ENCODE measurements around the gene PNMT. TPM values are rescaled to one million over a fixed set of nuclear protein-coding genes. Genes with fewer than 3 reads are reported as not detected.
A peak's percentile ranks its signal among the peaks of the same experiment; 100 is the strongest.
"Not testable (repeated sequence)": the region's sequence is repeated elsewhere in the genome, so short reads cannot be mapped to it uniquely, and the experiment has no call there.

The PNMT gene
- total RNA-seq, 2 donors from 2014 or later = 0.64 TPM; not detected in 1

GRCh38 chr17:39702901-39703893, 34.9 kb downstream of the PNMT start:
- DNase-seq (ENCODE audit: low spot score in 2 of 2) = no peak
- H3K9me3 Mint-ChIP-seq = no peaks in the 10 kb centered on the region
- H3K27ac Mint-ChIP-seq = peak overlapping the region in 1 of 2 donors; percentile 16
- peak in 1 of 2 donors; percentile 43 for ATAC-seq
- no peaks in the 10 kb centered on the region for H3K36me3 Mint-ChIP-seq

GRCh38 chr17:39703913-39704312, 35.7 kb downstream of the PNMT start:
- ATAC-seq (no peak), DNase-seq (ENCODE audit: low spot score in 2 of 2) (no peak)
- Mint-ChIP-seq H3K9me3 (no peaks in the 10 kb centered on the region), H3K27ac (peak overlapping the region in 1 of 2 donors; percentile 16), H3K36me3 (no peaks in the 10 kb centered on the region)

- Mint-ChIP-seq H3K9me3 (no peaks in the 10 kb centered on the region), H3K27ac (no peak overlapping the region), H3K36me3 (no peaks in the 10 kb centered on the region)
- DNase-seq (ENCODE audit: low spot score in 2 of 2) = no peak
- ATAC-seq = no peak
These were observed 36.7 kb downstream of the PNMT start for GRCh38 chr17:39704821-39705551.

GRCh38 chr17:39705786-39706348, 37.6 kb downstream of the PNMT start:
- Mint-ChIP-seq H3K9me3 (no peaks in the 10 kb centered on the region), H3K27ac (no peak overlapping the region), H3K36me3 (no peaks in the 10 kb centered on the region)
- no peak for DNase-seq (ENCODE audit: low spot score in 2 of 2)
- ATAC-seq = no peak

GRCh38 chr17:39706383-39706782, 38.1 kb downstream of the PNMT start:
- ATAC-seq (no peak), DNase-seq (ENCODE audit: low spot score in 2 of 2) (no peak)
- no peaks in the 10 kb centered on the region for H3K9me3 Mint-ChIP-seq
- H3K27ac Mint-ChIP-seq = no peak overlapping the region
- H3K36me3 Mint-ChIP-seq = no peaks in the 10 kb centered on the region

GRCh38 chr17:39706921-39707337, 38.7 kb downstream of the PNMT start:
- H3K9me3 Mint-ChIP-seq = no peaks in the 10 kb centered on the region

GRCh38 chr17:39709319-39709997, 41.2 kb downstream of the PNMT start:
- Mint-ChIP-seq H3K36me3 (no peaks in the 10 kb centered on the region), H3K9me3 (no peaks in the 10 kb centered on the region), H3K27ac (peak overlapping the region in 1 of 2 donors; percentile 27)
- no peak for DNase-seq (ENCODE audit: low spot score in 2 of 2)
- no peak for ATAC-seq

More at GRCh38 chr17:39706921-39707337, 38.7 kb downstream of the PNMT start:
- Mint-ChIP-seq H3K27ac (peak overlapping the region in 1 of 2 donors; percentile 74), H3K36me3 (no peaks in the 10 kb centered on the region)
- DNase-seq (ENCODE audit: low spot score in 2 of 2) (no peak), ATAC-seq (peak; percentile 18 to 38)

GRCh38 chr17:39709998-39710964, 42.0 kb downstream of the PNMT start:
- DNase-seq (ENCODE audit: low spot score in 2 of 2) (no peak), ATAC-seq (no peak)
- H3K9me3 Mint-ChIP-seq = no peaks in the 10 kb centered on the region
- no peaks in the 10 kb centered on the region for H3K36me3 Mint-ChIP-seq
- H3K27ac Mint-ChIP-seq = peak overlapping the region in 1 of 2 donors; percentile 27

- H3K36me3 Mint-ChIP-seq; ATAC-seq; DNase-seq (ENCODE audit: low spot score in 2 of 2); H3K27ac Mint-ChIP-seq; H3K9me3 Mint-ChIP-seq: not testable (repeated sequence)
These were observed 42.8 kb downstream of the PNMT start for GRCh38 chr17:39711071-39711470.

GRCh38 chr17:39711851-39712250, 43.6 kb downstream of the PNMT start:
- Mint-ChIP-seq H3K9me3 (no peaks in the 10 kb centered on the region), H3K27ac (no peak overlapping the region), H3K36me3 (no peaks in the 10 kb centered on the region)
- ATAC-seq (no peak), DNase-seq (ENCODE audit: low spot score in 2 of 2) (no peak)

GRCh38 chr17:39714234-39714633, 46.0 kb downstream of the PNMT start:
- no peak for ATAC-seq
- no peak overlapping the region for H3K27ac Mint-ChIP-seq
- no peaks in the 10 kb centered on the region for H3K9me3 Mint-ChIP-seq
- DNase-seq (ENCODE audit: low spot score in 2 of 2) = no peak
- H3K36me3 Mint-ChIP-seq = no peaks in the 10 kb centered on the region

- Mint-ChIP-seq H3K27ac (no peak overlapping the region), H3K9me3 (no peaks in the 10 kb centered on the region), H3K36me3 (no peaks in the 10 kb centered on the region)
- DNase-seq (ENCODE audit: low spot score in 2 of 2) (no peak), ATAC-seq (no peak)
These were observed 47.3 kb downstream of the PNMT start for GRCh38 chr17:39715375-39716072.

GRCh38 chr17:39716073-39716818, 48.0 kb downstream of the PNMT start:
- DNase-seq (ENCODE audit: low spot score in 2 of 2) (no peak), ATAC-seq (no peak)
- Mint-ChIP-seq H3K9me3 (no peaks in the 10 kb centered on the region), H3K36me3 (no peaks in the 10 kb centered on the region), H3K27ac (no peak overlapping the region)

- ATAC-seq = no peak
These were observed 48.8 kb downstream of the PNMT start for GRCh38 chr17:39716879-39717536.

More at GRCh38 chr17:39716879-39717536, 48.8 kb downstream of the PNMT start:
- DNase-seq (ENCODE audit: low spot score in 2 of 2) = no peak
- Mint-ChIP-seq H3K27ac (no peak overlapping the region), H3K36me3 (no peaks in the 10 kb centered on the region), H3K9me3 (no peaks in the 10 kb centered on the region)

Measured in activated naive CD4-positive, alpha-beta T cell treated with anti-CD3 and anti-CD28 coated beads, Interleukin-2, amount 50 U/mL, for 72 hours (primary cell).